HEK293 (cell line): ENCODE data around the gene SH3GLB2.

Experiments
- HOXA7 ChIP-seq: sonication (generic); formaldehyde crosslinking; IDR thresholded peaks from 2 replicates; pipeline ENCODE4 v1.8.1; 2022; ENCODE audit warnings: missing genetic modification reagents, borderline replicate concordance
- KLF8 ChIP-seq: fragments of 450-650 bp; formaldehyde crosslinking; IDR thresholded peaks from 2 replicates; pipeline ENCODE4 v1.5.1; 2016; ENCODE audit warnings: missing biosample characterization, missing genetic modification characterization
- MYNN ChIP-seq: fragments of 450-650 bp; formaldehyde crosslinking; IDR thresholded peaks from 2 replicates; pipeline ENCODE4 v1.5.1; 2016; ENCODE audit warnings: missing biosample characterization, missing genetic modification characterization, borderline replicate concordance
- YY1 ChIP-seq: fragments of 450-650 bp; formaldehyde crosslinking; IDR thresholded peaks from 2 replicates; pipeline ENCODE4 v1.5.1; 2018; ENCODE audit warnings: missing biosample characterization, missing genetic modification characterization
- ZNF112 ChIP-seq: fragments of 450-650 bp; formaldehyde crosslinking; IDR thresholded peaks from 2 replicates; pipeline ENCODE4 v1.5.0; 2017; ENCODE audit warnings: missing biosample characterization, missing genetic modification characterization
- ZNF423 ChIP-seq: fragments of 450-650 bp; formaldehyde crosslinking; IDR thresholded peaks from 2 replicates; pipeline ENCODE4 v1.5.1; 2016; ENCODE audit warnings: missing biosample characterization, missing genetic modification characterization
- ZNF610 ChIP-seq: fragments of 450-650 bp; formaldehyde crosslinking; IDR thresholded peaks from 2 replicates; pipeline ENCODE4 v1.5.1; 2016; ENCODE audit warnings: missing biosample characterization, missing genetic modification characterization, borderline replicate concordance
- TF ChIP-seq, protein P1 (sequence below): fragments of 450-650 bp; formaldehyde crosslinking; IDR thresholded peaks from 2 replicates; pipeline ENCODE4 v1.5.1; 2016; ENCODE audit warnings: missing biosample characterization, missing genetic modification characterization
- TF ChIP-seq, protein P2 (sequence below): fragments of 450-650 bp; formaldehyde crosslinking; IDR thresholded peaks from 2 replicates; pipeline ENCODE4 v1.5.1; 2016; ENCODE audit warnings: missing biosample characterization, missing genetic modification characterization
- TF ChIP-seq, protein P3 (sequence below): fragments of 450-650 bp; formaldehyde crosslinking; IDR thresholded peaks from 2 replicates; pipeline ENCODE4 v1.5.1; 2016; ENCODE audit warnings: missing biosample characterization, missing genetic modification characterization
- TF ChIP-seq, protein P4 (sequence below): sonication (generic); formaldehyde crosslinking; IDR thresholded peaks from 2 replicates; pipeline ENCODE4 v1.8.1; 2022; ENCODE audit warnings: mild to moderate bottlenecking, moderate library complexity, missing genetic modification reagents
- TF ChIP-seq, protein P5 (sequence below): fragments of 450-650 bp; formaldehyde crosslinking; IDR thresholded peaks from 2 replicates; pipeline ENCODE4 v1.5.1; 2016; ENCODE audit warnings: missing biosample characterization, missing genetic modification characterization

DNA sequence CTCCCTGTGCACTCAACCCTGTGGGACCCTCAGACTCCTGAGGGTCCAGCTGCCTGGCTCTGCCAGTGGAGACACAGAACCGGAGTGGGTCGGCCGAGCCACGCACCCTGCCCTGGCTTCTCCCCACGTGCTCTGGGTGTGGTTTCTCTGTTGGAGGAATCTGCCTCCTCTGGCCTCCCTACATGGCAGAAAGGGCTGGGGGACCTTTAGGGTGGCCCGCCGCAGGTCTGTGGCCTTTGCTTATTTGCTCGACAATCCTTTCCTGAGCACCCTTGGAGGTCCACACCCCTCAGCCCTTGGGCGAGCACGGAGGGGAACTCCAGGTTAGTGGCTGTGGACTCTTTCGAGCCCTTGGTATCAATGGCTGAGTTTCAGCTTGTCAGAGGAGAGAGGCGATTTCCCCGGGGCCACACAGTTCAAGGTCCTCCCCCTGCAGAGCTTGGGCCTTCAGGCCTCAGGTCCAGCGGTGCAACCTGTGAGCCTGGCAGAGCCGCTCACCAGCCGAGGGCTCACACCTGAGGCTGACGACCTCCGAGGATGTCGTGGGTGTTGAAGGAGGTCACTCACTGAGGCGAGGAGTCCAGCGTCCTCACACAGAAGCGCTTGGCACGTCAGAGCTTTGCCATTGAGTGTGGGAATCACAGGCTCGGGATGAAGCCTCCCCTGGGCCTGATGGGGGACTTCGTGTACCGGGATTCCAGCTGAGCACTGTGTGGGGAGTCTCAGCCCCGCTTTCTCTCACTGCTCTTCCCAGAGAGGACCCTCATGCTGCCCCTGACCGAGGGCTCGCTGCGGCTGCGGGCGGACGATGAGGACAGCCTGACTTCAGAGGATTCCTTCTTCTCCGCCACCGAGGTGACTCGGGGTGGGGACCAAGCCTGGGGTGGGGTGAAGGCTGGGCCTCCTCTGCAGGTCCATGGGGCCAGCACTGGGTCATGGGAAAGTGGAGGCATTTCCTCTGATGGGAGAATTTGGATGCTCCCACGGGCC lies 32.0 kb upstream of the SH3GLB2 start:
- TF ChIP-seq, protein P1, sequence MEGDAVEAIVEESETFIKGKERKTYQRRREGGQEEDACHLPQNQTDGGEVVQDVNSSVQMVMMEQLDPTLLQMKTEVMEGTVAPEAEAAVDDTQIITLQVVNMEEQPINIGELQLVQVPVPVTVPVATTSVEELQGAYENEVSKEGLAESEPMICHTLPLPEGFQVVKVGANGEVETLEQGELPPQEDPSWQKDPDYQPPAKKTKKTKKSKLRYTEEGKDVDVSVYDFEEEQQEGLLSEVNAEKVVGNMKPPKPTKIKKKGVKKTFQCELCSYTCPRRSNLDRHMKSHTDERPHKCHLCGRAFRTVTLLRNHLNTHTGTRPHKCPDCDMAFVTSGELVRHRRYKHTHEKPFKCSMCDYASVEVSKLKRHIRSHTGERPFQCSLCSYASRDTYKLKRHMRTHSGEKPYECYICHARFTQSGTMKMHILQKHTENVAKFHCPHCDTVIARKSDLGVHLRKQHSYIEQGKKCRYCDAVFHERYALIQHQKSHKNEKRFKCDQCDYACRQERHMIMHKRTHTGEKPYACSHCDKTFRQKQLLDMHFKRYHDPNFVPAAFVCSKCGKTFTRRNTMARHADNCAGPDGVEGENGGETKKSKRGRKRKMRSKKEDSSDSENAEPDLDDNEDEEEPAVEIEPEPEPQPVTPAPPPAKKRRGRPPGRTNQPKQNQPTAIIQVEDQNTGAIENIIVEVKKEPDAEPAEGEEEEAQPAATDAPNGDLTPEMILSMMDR: no peak
- TF ChIP-seq ZNF610 (no peak), ZNF423 (no peak), ZNF112 (tag by site-specific recombination) (no peak), YY1 (no peak), HOXA7 (CRISPR knock-in tag) (no peak), MYNN (tag by site-specific recombination) (no peak), KLF8 (tag by site-specific recombination) (no peak)
- TF ChIP-seq, protein P2, sequence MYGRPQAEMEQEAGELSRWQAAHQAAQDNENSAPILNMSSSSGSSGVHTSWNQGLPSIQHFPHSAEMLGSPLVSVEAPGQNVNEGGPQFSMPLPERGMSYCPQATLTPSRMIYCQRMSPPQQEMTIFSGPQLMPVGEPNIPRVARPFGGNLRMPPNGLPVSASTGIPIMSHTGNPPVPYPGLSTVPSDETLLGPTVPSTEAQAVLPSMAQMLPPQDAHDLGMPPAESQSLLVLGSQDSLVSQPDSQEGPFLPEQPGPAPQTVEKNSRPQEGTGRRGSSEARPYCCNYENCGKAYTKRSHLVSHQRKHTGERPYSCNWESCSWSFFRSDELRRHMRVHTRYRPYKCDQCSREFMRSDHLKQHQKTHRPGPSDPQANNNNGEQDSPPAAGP (tag by site-specific recombination): no peak
- TF ChIP-seq, protein P3, sequence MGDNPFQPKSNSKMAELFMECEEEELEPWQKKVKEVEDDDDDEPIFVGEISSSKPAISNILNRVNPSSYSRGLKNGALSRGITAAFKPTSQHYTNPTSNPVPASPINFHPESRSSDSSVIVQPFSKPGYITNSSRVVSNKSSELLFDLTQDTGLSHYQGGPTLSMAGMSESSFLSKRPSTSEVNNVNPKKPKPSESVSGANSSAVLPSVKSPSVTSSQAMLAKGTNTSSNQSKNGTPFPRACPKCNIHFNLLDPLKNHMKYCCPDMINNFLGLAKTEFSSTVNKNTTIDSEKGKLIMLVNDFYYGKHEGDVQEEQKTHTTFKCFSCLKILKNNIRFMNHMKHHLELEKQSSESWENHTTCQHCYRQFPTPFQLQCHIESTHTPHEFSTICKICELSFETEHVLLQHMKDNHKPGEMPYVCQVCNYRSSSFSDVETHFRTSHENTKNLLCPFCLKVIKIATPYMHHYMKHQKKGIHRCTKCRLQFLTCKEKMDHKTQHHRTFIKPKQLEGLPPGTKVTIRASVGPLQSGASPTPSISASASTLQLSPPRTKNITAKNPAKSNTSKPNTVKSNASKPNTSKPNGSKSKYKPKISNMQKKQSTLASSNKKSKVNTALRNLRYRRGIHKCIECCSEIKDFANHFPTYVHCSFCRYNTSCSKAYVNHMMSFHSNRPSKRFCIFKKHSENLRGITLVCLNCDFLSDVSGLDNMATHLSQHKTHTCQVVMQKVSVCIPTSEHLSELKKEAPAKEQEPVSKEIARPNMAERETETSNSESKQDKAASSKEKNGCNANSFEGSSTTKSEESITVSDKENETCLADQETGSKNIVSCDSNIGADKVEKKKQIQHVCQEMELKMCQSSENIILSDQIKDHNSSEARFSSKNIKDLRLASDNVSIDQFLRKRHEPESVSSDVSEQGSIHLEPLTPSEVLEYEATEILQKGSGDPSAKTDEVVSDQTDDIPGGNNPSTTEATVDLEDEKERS (tag by site-specific recombination): no peak
- TF ChIP-seq, protein P4, sequence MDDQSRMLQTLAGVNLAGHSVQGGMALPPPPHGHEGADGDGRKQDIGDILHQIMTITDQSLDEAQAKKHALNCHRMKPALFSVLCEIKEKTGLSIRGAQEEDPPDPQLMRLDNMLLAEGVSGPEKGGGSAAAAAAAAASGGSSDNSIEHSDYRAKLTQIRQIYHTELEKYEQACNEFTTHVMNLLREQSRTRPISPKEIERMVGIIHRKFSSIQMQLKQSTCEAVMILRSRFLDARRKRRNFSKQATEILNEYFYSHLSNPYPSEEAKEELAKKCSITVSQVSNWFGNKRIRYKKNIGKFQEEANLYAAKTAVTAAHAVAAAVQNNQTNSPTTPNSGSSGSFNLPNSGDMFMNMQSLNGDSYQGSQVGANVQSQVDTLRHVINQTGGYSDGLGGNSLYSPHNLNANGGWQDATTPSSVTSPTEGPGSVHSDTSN: no peak
- TF ChIP-seq, protein P5, sequence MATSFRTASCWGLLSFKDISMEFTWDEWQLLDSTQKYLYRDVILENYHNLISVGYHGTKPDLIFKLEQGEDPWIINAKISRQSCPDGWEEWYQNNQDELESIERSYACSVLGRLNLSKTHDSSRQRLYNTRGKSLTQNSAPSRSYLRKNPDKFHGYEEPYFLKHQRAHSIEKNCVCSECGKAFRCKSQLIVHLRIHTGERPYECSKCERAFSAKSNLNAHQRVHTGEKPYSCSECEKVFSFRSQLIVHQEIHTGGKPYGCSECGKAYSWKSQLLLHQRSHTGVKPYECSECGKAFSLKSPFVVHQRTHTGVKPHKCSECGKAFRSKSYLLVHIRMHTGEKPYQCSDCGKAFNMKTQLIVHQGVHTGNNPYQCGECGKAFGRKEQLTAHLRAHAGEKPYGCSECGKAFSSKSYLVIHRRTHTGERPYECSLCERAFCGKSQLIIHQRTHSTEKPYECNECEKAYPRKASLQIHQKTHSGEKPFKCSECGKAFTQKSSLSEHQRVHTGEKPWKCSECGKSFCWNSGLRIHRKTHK (tag by site-specific recombination): no peak
